Measurements from ENCODE around the gene RMND1. TPM values are rescaled to one million over a fixed set of nuclear protein-coding genes. Genes with fewer than 3 reads are reported as not detected.

RMND1 gene
- total RNA-seq, 1 donor: 14.5 TPM

- DNase-seq (ENCODE audit: low read depth in 2 of 3, low spot score in 2 of 3): no peak
These were observed 28.9 kb downstream of the RMND1 start for GRCh38 chr6:151422981-151423380.

GRCh38 chr6:151417477-151417876, 34.4 kb downstream of the RMND1 start:
- DNase-seq (ENCODE audit: low read depth in 2 of 3, low spot score in 2 of 3): no peak

GRCh38 chr6:151414641-151415260, 37.2 kb downstream of the RMND1 start:
- no peak for DNase-seq (ENCODE audit: low read depth in 2 of 3, low spot score in 2 of 3)

- peak in 1 of 3 donors; percentile 31 for DNase-seq (ENCODE audit: low read depth in 2 of 3, low spot score in 2 of 3)
These were observed 38.4 kb downstream of the RMND1 start for GRCh38 chr6:151413372-151414145.

- DNase-seq (ENCODE audit: low read depth in 2 of 3, low spot score in 2 of 3): no peak
These were observed 39.0 kb downstream of the RMND1 start for GRCh38 chr6:151412909-151413308.

GRCh38 chr6:151409679-151410078, 42.2 kb downstream of the RMND1 start:
- DNase-seq (ENCODE audit: low read depth in 2 of 3, low spot score in 2 of 3): no peak

GRCh38 chr6:151409260-151409659, 42.7 kb downstream of the RMND1 start:
- DNase-seq (ENCODE audit: low read depth in 2 of 3, low spot score in 2 of 3): no peak

GRCh38 chr6:151408858-151409257, 43.1 kb downstream of the RMND1 start:
- DNase-seq (ENCODE audit: low read depth in 2 of 3, low spot score in 2 of 3): no peak

GRCh38 chr6:151403919-151404308, 48.0 kb downstream of the RMND1 start:
- no peak for DNase-seq (ENCODE audit: low read depth in 2 of 3, low spot score in 2 of 3)

- no peak for DNase-seq (ENCODE audit: low read depth in 2 of 3, low spot score in 2 of 3)
These were observed 49.7 kb downstream of the RMND1 start for GRCh38 chr6:151402228-151402627.

GRCh38 chr6:151400473-151400872, 51.5 kb downstream of the RMND1 start:
- DNase-seq (ENCODE audit: low read depth in 2 of 3, low spot score in 2 of 3): no peak

GRCh38 chr6:151399679-151400078, 52.2 kb downstream of the RMND1 start:
- no peak for DNase-seq (ENCODE audit: low read depth in 2 of 3, low spot score in 2 of 3)

- no peak for DNase-seq (ENCODE audit: low read depth in 2 of 3, low spot score in 2 of 3)
These were observed 58.5 kb downstream of the RMND1 start for GRCh38 chr6:151393410-151393809.

- DNase-seq (ENCODE audit: low read depth in 2 of 3, low spot score in 2 of 3): no peak
These were observed 59.5 kb downstream of the RMND1 start for GRCh38 chr6:151392427-151392826.

GRCh38 chr6:151391471-151392413, 60.2 kb downstream of the RMND1 start, which contains the start of gene ZBTB2:
Gene ZBTB2 (minus strand): TSS chr6:151391559. CDS start chr6:151373637, 17,922 bp downstream.
- DNase-seq (ENCODE audit: low read depth in 2 of 3, low spot score in 2 of 3): peak; percentile 45 to 66 (median 65)

GRCh38 chr6:151390851-151391470, 61.0 kb downstream of the RMND1 start:
- peak; percentile 72 to 82 (median 78) for DNase-seq (ENCODE audit: low read depth in 2 of 3, low spot score in 2 of 3)

- DNase-seq (ENCODE audit: low read depth in 2 of 3, low spot score in 2 of 3): peak; percentile 99
These were observed 61.6 kb downstream of the RMND1 start for GRCh38 chr6:151390276-151390850.

- DNase-seq (ENCODE audit: low read depth in 2 of 3, low spot score in 2 of 3): no peak
These were observed 62.2 kb downstream of the RMND1 start for GRCh38 chr6:151389618-151390275.

- peak in 1 of 3 donors; percentile 39 for DNase-seq (ENCODE audit: low read depth in 2 of 3, low spot score in 2 of 3)
These were observed 62.8 kb downstream of the RMND1 start for GRCh38 chr6:151388997-151389617.

Measured in hematopoietic multipotent progenitor cell (in vitro differentiated cells).